GM23338 (cell line): Measurements from ENCODE around the gene IL1R1. TPM values are rescaled to one million over a fixed set of nuclear protein-coding genes. Genes with fewer than 3 reads are reported as not detected.

Experiments
- ATAC-seq: fragments of 200-7000 bp; cut with Tn5 transposase; 3 replicates; pipeline ENCODE4 v1.9.1; 2020
- DNase-seq: peaks from one replicate; pipeline ENCODE4 v3.0.0-alpha.2; 2015; ENCODE audit warnings: low spot score
- H2AFZ ChIP-seq: fragments of 200-600 bp; sonication (generic); 2 replicates; pipeline ENCODE4 v1.8.0; 2016; ENCODE audit warnings: antibody characterized with exemption, mild to moderate bottlenecking, moderate library complexity
- H3F3A ChIP-seq: fragments of 200-600 bp; sonication (generic); replicated peaks from 2 replicates; pipeline ENCODE4 v1.8.0; 2017; ENCODE audit warnings: antibody characterized with exemption, mixed run types, low read depth
- H3K27ac ChIP-seq: fragments of 200-600 bp; sonication (generic); 2 replicates; pipeline ENCODE4 v1.6.1; 2016; ENCODE audit warnings: low read depth
- H3K27me3 ChIP-seq: fragments of 200-600 bp; sonication (generic); 2 replicates; pipeline ENCODE4 v1.8.0; 2016; ENCODE audit warnings: mild to moderate bottlenecking, mixed run types, moderate library complexity; ENCODE audit not compliant: insufficient read depth
- H3K36me3 ChIP-seq: fragments of 200-600 bp; sonication (generic); 2 replicates; pipeline ENCODE4 v1.8.0; 2016; ENCODE audit warnings: mild to moderate bottlenecking; ENCODE audit not compliant: insufficient read depth
- H3K4me1 ChIP-seq: fragments of 200-600 bp; sonication (generic); 2 replicates; pipeline ENCODE4 v1.8.0; 2016; ENCODE audit warnings: mild to moderate bottlenecking, moderate library complexity; ENCODE audit not compliant: insufficient read depth
- H3K4me2 ChIP-seq: fragments of 200-600 bp; sonication (generic); 2 replicates; pipeline ENCODE4 v1.7.1; 2017; ENCODE audit warnings: mixed run types
- H3K4me3 ChIP-seq: fragments of 200-600 bp; sonication (generic); 2 replicates; pipeline ENCODE4 v1.6.1; 2016; ENCODE audit warnings: mixed run types
- H3K79me2 ChIP-seq: fragments of 200-600 bp; sonication (generic); replicated peaks from 2 replicates; pipeline ENCODE4 v1.8.0; 2017; ENCODE audit warnings: mild to moderate bottlenecking; ENCODE audit not compliant: insufficient read depth
- H3K9me2 ChIP-seq: fragments of 200-600 bp; sonication (generic); 2 replicates; pipeline ENCODE4 v1.8.0; 2017; ENCODE audit not compliant: insufficient read depth
- H4K20me1 ChIP-seq: fragments of 200-600 bp; sonication (generic); replicated peaks from 2 replicates; pipeline ENCODE4 v1.8.0; 2017; ENCODE audit warnings: mild to moderate bottlenecking; ENCODE audit not compliant: insufficient read depth
- H3K27ac Mint-ChIP-seq: 2 replicates; pipeline ENCODE4 v1.8.0; 2020; ENCODE audit warnings: inconsistent platforms, mild to moderate bottlenecking, moderate library complexity, mixed read lengths
- H3K27me3 Mint-ChIP-seq: 3 replicates; pipeline ENCODE4 v1.8.0; 2022; ENCODE audit warnings: low read depth, mild to moderate bottlenecking, moderate library complexity, mixed read lengths, inconsistent platforms; ENCODE audit not compliant: insufficient read depth, poor library complexity
- H3K36me3 Mint-ChIP-seq: 3 replicates; pipeline ENCODE4 v1.8.0; 2021; ENCODE audit warnings: low read depth, mild to moderate bottlenecking, inconsistent platforms, moderate library complexity, mixed read lengths
- H3K4me1 Mint-ChIP-seq: 3 replicates; pipeline ENCODE4 v1.8.0; 2020; ENCODE audit warnings: mild to moderate bottlenecking, inconsistent platforms, mixed read lengths
- H3K4me3 Mint-ChIP-seq: 3 replicates; pipeline ENCODE4 v1.8.0; 2021; ENCODE audit warnings: moderate library complexity, mild to moderate bottlenecking, inconsistent platforms, mixed read lengths
- H3K9me3 Mint-ChIP-seq: 3 replicates; pipeline ENCODE4 v1.8.0; 2020; ENCODE audit warnings: moderate library complexity, mild to moderate bottlenecking, inconsistent platforms, mixed read lengths
- CREB1 ChIP-seq: fragments of 250-450 bp; sonication (Bioruptor Pico); IDR thresholded peaks from 2 replicates; pipeline ENCODE4 v1.5.0; 2020; ENCODE audit warnings: low read depth, mild to moderate bottlenecking, moderate library complexity
- ETS1 ChIP-seq: IDR thresholded peaks from 2 replicates; pipeline ENCODE4 v1.6.1; 2016; ENCODE audit warnings: antibody characterized with exemption
- EZH2phosphoT487 ChIP-seq: fragments of 200-600 bp; sonication (generic); IDR thresholded peaks from one replicate; pipeline ENCODE4 v1.8.1; 2018; ENCODE audit warnings: antibody characterized with exemption; ENCODE audit not compliant: unreplicated experiment
- JUNB ChIP-seq: IDR thresholded peaks from one replicate; pipeline ENCODE4 v1.6.1; 2016; ENCODE audit warnings: antibody characterized with exemption; ENCODE audit not compliant: unreplicated experiment
- NANOG ChIP-seq: IDR thresholded peaks from 2 replicates; pipeline ENCODE4 v1.6.1; 2016; ENCODE audit warnings: antibody characterized with exemption, borderline replicate concordance
- POLR2AphosphoS5 ChIP-seq: IDR thresholded peaks from 2 replicates; pipeline ENCODE4 v1.6.1; 2016; ENCODE audit warnings: antibody characterized with exemption, low read depth
- REST ChIP-seq: IDR thresholded peaks from one replicate; pipeline ENCODE4 v1.6.1; 2018; ENCODE audit warnings: antibody characterized with exemption; ENCODE audit not compliant: unreplicated experiment
- STAT1 ChIP-seq: IDR thresholded peaks from one replicate; pipeline ENCODE4 v1.6.1; 2016; ENCODE audit warnings: antibody characterized with exemption; ENCODE audit not compliant: unreplicated experiment
- ZNF114 ChIP-seq: fragments of 250-450 bp; sonication (Bioruptor Pico); IDR thresholded peaks from 2 replicates; pipeline ENCODE4 v1.5.0; 2020; ENCODE audit warnings: mild to moderate bottlenecking, moderate library complexity
- ZNF331 ChIP-seq: fragments of 250-450 bp; sonication (Bioruptor Pico); IDR thresholded peaks from 2 replicates; pipeline ENCODE4 v1.5.0; 2020; ENCODE audit warnings: low read depth, mild to moderate bottlenecking, moderate library complexity
- polyA plus RNA-seq: library from polyadenylated mRNA; unstranded; fragments of >200 nt; fragmentation: Nextera tagmentation; extraction: Ambion mirVana; gene quantifications from 2 replicates; pipeline ENCODE4 v1.2.1, GENCODE V29; 2016
- total RNA-seq: library from RNA; depleted of rRNA; stranded (reverse); fragments of >200 nt; shearing (Covaris generic); gene quantifications from 2 replicates; pipeline ENCODE4 v1.2.3, GENCODE V29; 2014
- TF ChIP-seq, protein P1 (sequence below), 2 experiments: fragments of 200-600 bp in 1 of 2; sonication (generic) in 1 of 2; conservative IDR thresholded peaks; 2 replicates each; pipeline versions ENCODE4 v1.5.1 to v1.6.1; 2016 to 2017; ENCODE audit warnings: antibody characterized with exemption in 2 of 2, low read depth in 2 of 2, mild to moderate bottlenecking in 2 of 2, moderate library complexity in 1 of 2

Gene IL1R1
- total and polyA plus RNA-seq, 2 experiments from 2014 or later = 0.17 TPM; not detected in 1

DNA sequence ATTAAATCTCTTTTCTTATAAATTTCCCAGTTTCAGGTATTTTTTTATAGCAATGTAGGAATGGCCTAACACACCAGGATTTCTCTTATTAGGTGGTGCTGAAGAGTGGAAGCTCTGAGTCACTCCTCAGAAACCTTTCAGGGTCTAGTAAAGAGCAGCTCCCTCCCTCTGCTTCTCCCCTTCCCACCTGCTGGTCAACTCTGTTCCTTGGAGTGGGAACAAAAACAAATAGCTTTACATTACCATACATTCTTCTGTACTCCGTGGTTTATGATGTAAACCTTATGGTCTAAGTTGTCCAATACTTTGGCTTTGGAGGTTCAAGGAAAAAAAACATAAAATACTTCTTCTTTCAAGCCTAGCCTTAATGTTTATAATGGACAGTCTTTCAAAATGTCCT, 2.7 kb upstream of the IL1R1 start:
- Histone ChIP-seq H3K9me2 (peaks cover 4% of the 10 kb centered on the region; the same call in 1 of the 2 replicates), H3K27me3 (peaks cover 38% of the 10 kb centered on the region), H2AFZ (no peak overlapping the region), H3K79me2 (no peaks in the 10 kb centered on the region), H3K27ac (no peak overlapping the region), H3K36me3 (no peaks in the 10 kb centered on the region), H3K4me1 (no peaks in the 10 kb centered on the region; the same call in 1 of the 2 replicates), H3F3A (0 out of 2 replicates have a peak, but pooled peaks cover 4% of the 10 kb centered on the region), H3K4me3 (no peak overlapping the region), H3K4me2 (no peak overlapping the region), H4K20me1 (no peaks in the 10 kb centered on the region)
- no peak for ATAC-seq
- TF ChIP-seq POLR2AphosphoS5 = no peak
- TF ChIP-seq NANOG = no peak
- TF ChIP-seq JUNB = no peak
- TF ChIP-seq ZNF114 (CRISPR knock-in tag) = no peak
- TF ChIP-seq ETS1 = no peak
- TF ChIP-seq, protein P1, sequence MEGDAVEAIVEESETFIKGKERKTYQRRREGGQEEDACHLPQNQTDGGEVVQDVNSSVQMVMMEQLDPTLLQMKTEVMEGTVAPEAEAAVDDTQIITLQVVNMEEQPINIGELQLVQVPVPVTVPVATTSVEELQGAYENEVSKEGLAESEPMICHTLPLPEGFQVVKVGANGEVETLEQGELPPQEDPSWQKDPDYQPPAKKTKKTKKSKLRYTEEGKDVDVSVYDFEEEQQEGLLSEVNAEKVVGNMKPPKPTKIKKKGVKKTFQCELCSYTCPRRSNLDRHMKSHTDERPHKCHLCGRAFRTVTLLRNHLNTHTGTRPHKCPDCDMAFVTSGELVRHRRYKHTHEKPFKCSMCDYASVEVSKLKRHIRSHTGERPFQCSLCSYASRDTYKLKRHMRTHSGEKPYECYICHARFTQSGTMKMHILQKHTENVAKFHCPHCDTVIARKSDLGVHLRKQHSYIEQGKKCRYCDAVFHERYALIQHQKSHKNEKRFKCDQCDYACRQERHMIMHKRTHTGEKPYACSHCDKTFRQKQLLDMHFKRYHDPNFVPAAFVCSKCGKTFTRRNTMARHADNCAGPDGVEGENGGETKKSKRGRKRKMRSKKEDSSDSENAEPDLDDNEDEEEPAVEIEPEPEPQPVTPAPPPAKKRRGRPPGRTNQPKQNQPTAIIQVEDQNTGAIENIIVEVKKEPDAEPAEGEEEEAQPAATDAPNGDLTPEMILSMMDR (conservative IDR thresholded peaks at IDR 0.05; ENCODE audit: low read depth in 2 of 2) = no peak
- no peak for TF ChIP-seq STAT1
- TF ChIP-seq EZH2phosphoT487 = no peak
- TF ChIP-seq CREB1 (CRISPR knock-in tag) = no peak
- TF ChIP-seq ZNF331 (CRISPR knock-in tag) = no peak
- TF ChIP-seq REST = no peak
- peaks cover 8% of the 10 kb centered on the region for H3K9me3 Mint-ChIP-seq
- peaks cover 12% of the 10 kb centered on the region; the same call in 2 of the 3 replicates for H3K4me1 Mint-ChIP-seq
- H3K27ac Mint-ChIP-seq = no peak overlapping the region
- DNase-seq = no peak
- H3K4me3 Mint-ChIP-seq = no peak overlapping the region
- no peaks in the 10 kb centered on the region for H3K36me3 Mint-ChIP-seq
- peaks cover 31% of the 10 kb centered on the region for H3K27me3 Mint-ChIP-seq
